IPS DF 6.9 (cell line): Measurements from ENCODE around the gene SLC6A7.
A peak's percentile ranks its signal among the peaks of the same experiment; 100 is the strongest.

Experiments used
- DNase-seq: peaks from one replicate; pipeline ENCODE4 v3.0.0-alpha.2; 2013; ENCODE audit warnings: low read depth, low spot score
- H3K27ac ChIP-seq: one replicate; pipeline ENCODE4 v1.5.1; 2013; ENCODE audit warnings: low read length, control low read depth
- H3K27me3 ChIP-seq: 2 replicates; pipeline ENCODE4 v1.6.1; 2013; ENCODE audit warnings: mild to moderate bottlenecking, low read length; ENCODE audit not compliant: control insufficient read depth, insufficient read depth
- H3K36me3 ChIP-seq: 2 replicates; pipeline ENCODE4 v1.6.1; 2013; ENCODE audit warnings: low read length; ENCODE audit not compliant: control insufficient read depth, insufficient read depth
- H3K4me1 ChIP-seq: 2 replicates; pipeline ENCODE4 v1.6.1; 2013; ENCODE audit warnings: low read length; ENCODE audit not compliant: control insufficient read depth, insufficient read depth
- H3K4me3 ChIP-seq: 2 replicates; pipeline ENCODE4 v1.5.1; 2013; ENCODE audit warnings: mild to moderate bottlenecking, low read length
- H3K9me3 ChIP-seq: 2 replicates; pipeline ENCODE4 v1.6.1; 2013; ENCODE audit warnings: low read length, inconsistent platforms; ENCODE audit not compliant: control insufficient read depth, insufficient read depth
- WGBS: extraction: QIAGEN DNeasy Blood & Tissue Kit; methylation state at CpG from one replicate; pipeline ENCODE4 v1.1.7; 2013; ENCODE audit warnings: mixed read lengths, missing lambda C conversion rate; ENCODE audit not compliant: insufficient read length, insufficient coverage; 5-methylcytosine and 5-hydroxymethylcytosine counted together

The SLC6A7 gene

GRCh38 chr5:150174285-150174684 is 15.6 kb upstream of the SLC6A7 start:
- H3K27ac ChIP-seq: no peak overlapping the region
- no peaks in the 10 kb centered on the region for H3K36me3 ChIP-seq
- H3K4me3 ChIP-seq: no peak overlapping the region
- H3K27me3 ChIP-seq: peaks cover 18% of the 10 kb centered on the region
- no CpG with 5 or more reads among the region's 6 CpGs for WGBS
- no peaks in the 10 kb centered on the region for H3K4me1 ChIP-seq
- H3K9me3 ChIP-seq: no peaks in the 10 kb centered on the region
- no peak for DNase-seq

- Histone ChIP-seq H3K4me3 (no peak overlapping the region), H3K27ac (no peak overlapping the region), H3K4me1 (no peaks in the 10 kb centered on the region), H3K36me3 (no peaks in the 10 kb centered on the region), H3K9me3 (no peaks in the 10 kb centered on the region), H3K27me3 (peaks cover 10% of the 10 kb centered on the region; the same call in 1 of the 2 replicates)
- DNase-seq: no peak
- no CpG with 5 or more reads among the region's 1 CpG for WGBS
These were observed 14.8 kb upstream of the SLC6A7 start for GRCh38 chr5:150175076-150175475.

- no peaks in the 10 kb centered on the region for H3K9me3 ChIP-seq
- H3K4me1 ChIP-seq: no peaks in the 10 kb centered on the region
- H3K27ac ChIP-seq: no peak overlapping the region
- WGBS: no CpG with 5 or more reads among the region's 5 CpGs
- no peak overlapping the region for H3K4me3 ChIP-seq
- peaks cover 5% of the 10 kb centered on the region; the same call in 1 of the 2 replicates for H3K27me3 ChIP-seq
- DNase-seq: peak; percentile 70
- no peaks in the 10 kb centered on the region for H3K36me3 ChIP-seq
These were observed 14.3 kb upstream of the SLC6A7 start for GRCh38 chr5:150175536-150175935.

- no peak overlapping the region for H3K4me3 ChIP-seq
- no peak overlapping the region for H3K27ac ChIP-seq
- no peaks in the 10 kb centered on the region for H3K4me1 ChIP-seq
- H3K9me3 ChIP-seq: no peaks in the 10 kb centered on the region
- no peaks in the 10 kb centered on the region for H3K36me3 ChIP-seq
- no peak for DNase-seq
- H3K27me3 ChIP-seq: peaks cover under 1% of the 10 kb centered on the region; the same call in 1 of the 2 replicates
- WGBS: no CpG with 5 or more reads among the region's 8 CpGs
These were observed 13.0 kb upstream of the SLC6A7 start for GRCh38 chr5:150176745-150177477.

- WGBS: no CpG with 5 or more reads among the region's 4 CpGs
- H3K4me3 ChIP-seq: no peak overlapping the region
- peaks cover 1% of the 10 kb centered on the region for H3K27me3 ChIP-seq
- no peaks in the 10 kb centered on the region for H3K9me3 ChIP-seq
- H3K27ac ChIP-seq: no peak overlapping the region
- DNase-seq: no peak
- H3K4me1 ChIP-seq: no peaks in the 10 kb centered on the region
- no peaks in the 10 kb centered on the region for H3K36me3 ChIP-seq
These were observed 12.1 kb upstream of the SLC6A7 start for GRCh38 chr5:150177721-150178120.

- no peaks in the 10 kb centered on the region for H3K36me3 ChIP-seq
- no peak for DNase-seq
- no peak overlapping the region for H3K27ac ChIP-seq
- H3K27me3 ChIP-seq: peaks cover 2% of the 10 kb centered on the region
- no peaks in the 10 kb centered on the region for H3K4me1 ChIP-seq
- no peak overlapping the region for H3K4me3 ChIP-seq
- no peaks in the 10 kb centered on the region for H3K9me3 ChIP-seq
- WGBS: no CpG with 5 or more reads among the region's 4 CpGs
These were observed 11.6 kb upstream of the SLC6A7 start for GRCh38 chr5:150178262-150178661.

GRCh38 chr5:150179019-150179620 is 10.7 kb upstream of the SLC6A7 start:
- Histone ChIP-seq H3K27me3 (peaks cover 2% of the 10 kb centered on the region), H3K4me3 (no peak overlapping the region), H3K36me3 (no peaks in the 10 kb centered on the region), H3K27ac (no peak overlapping the region), H3K9me3 (no peaks in the 10 kb centered on the region), H3K4me1 (no peaks in the 10 kb centered on the region)
- WGBS: no CpG with 5 or more reads among the region's 7 CpGs
- DNase-seq: no peak

- H3K27me3 ChIP-seq: peaks cover 2% of the 10 kb centered on the region
- no peak overlapping the region for H3K27ac ChIP-seq
- H3K4me1 ChIP-seq: peaks cover 1% of the 10 kb centered on the region; the same call in 1 of the 2 replicates
- no peaks in the 10 kb centered on the region for H3K9me3 ChIP-seq
- H3K4me3 ChIP-seq: no peak overlapping the region
- no peaks in the 10 kb centered on the region for H3K36me3 ChIP-seq
- DNase-seq: no peak
- no CpG with 5 or more reads among the region's 18 CpGs for WGBS
These were observed 9.4 kb upstream of the SLC6A7 start for GRCh38 chr5:150180241-150181026.

- Histone ChIP-seq H3K27ac (no peak overlapping the region), H3K4me3 (no peak overlapping the region), H3K4me1 (peaks cover 4% of the 10 kb centered on the region; the same call in 1 of the 2 replicates), H3K9me3 (no peaks in the 10 kb centered on the region), H3K36me3 (no peaks in the 10 kb centered on the region), H3K27me3 (peaks cover 2% of the 10 kb centered on the region)
- DNase-seq: no peak
- WGBS: no CpG with 5 or more reads among the region's 5 CpGs
These were observed 8.8 kb upstream of the SLC6A7 start for GRCh38 chr5:150181027-150181426.

- H3K4me1 ChIP-seq: peaks cover 8% of the 10 kb centered on the region; the same call in 1 of the 2 replicates
- H3K27me3 ChIP-seq: peaks cover 2% of the 10 kb centered on the region
These were observed 7.9 kb upstream of the SLC6A7 start for GRCh38 chr5:150181766-150182545.

More at GRCh38 chr5:150181766-150182545, 7.9 kb upstream of the SLC6A7 start:
- Histone ChIP-seq H3K36me3 (no peaks in the 10 kb centered on the region), H3K4me3 (no peak overlapping the region; the same call in 1 of the 2 replicates), H3K9me3 (no peaks in the 10 kb centered on the region), H3K27ac (no peak overlapping the region)
- DNase-seq: no peak
- no CpG with 5 or more reads among the region's 9 CpGs for WGBS
